ENCODE results near the gene CCDC91.

The CCDC91 gene

DNA sequence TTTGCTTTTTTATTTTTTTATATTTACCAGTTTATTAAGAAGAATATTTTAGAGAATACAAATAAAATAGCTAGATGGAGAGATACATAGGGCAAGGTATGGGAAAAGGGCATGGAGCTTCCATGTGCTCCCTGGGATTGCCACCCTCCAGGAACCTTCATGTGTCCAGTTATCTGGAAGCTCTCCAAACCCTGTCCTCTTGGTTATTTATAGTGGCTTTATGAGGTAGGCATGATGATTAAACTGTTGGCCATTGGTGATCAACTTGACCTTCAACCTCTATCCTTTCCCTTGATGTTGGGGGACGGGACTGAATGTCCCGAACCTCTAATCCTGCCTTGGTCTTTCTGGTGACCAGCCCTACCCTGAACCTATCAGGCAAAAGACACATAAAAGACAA is 156.3 kb downstream of the CCDC91 start:
- Histone ChIP-seq H3K27ac (ENCODE audit: low read length) (no peak overlapping the region), H3K27me3 (ENCODE audit: low read depth, low read length) (no peaks in the 10 kb centered on the region)

GRCh38 chr12:28349196-28349595 is 158.9 kb downstream of the CCDC91 start:
- Histone ChIP-seq H3K4me2 (ENCODE audit: low read length) (no peak overlapping the region), H2AFZ (ENCODE audit: low read depth, low read length) (no peak overlapping the region), H3K4me3 (ENCODE audit: low read length) (no peak overlapping the region), H3K4me1 (ENCODE audit: low read length) (no peaks in the 10 kb centered on the region), H3K27ac (ENCODE audit: low read length) (no peak overlapping the region), H3K36me3 (replicated peaks; ENCODE audit: low read depth, low read length) (peaks cover 11% of the 10 kb centered on the region), H3K79me2 (ENCODE audit: low read length) (no peaks in the 10 kb centered on the region), H3K9me3 (ENCODE audit: insufficient read depth, low read length) (no peaks in the 10 kb centered on the region), H3K27me3 (ENCODE audit: low read depth, low read length) (no peaks in the 10 kb centered on the region), H4K20me1 (ENCODE audit: insufficient read depth, low read length) (no peaks in the 10 kb centered on the region), H3K9ac (ENCODE audit: low read length) (no peak overlapping the region)
- no peak for TF ChIP-seq EZH2phosphoT487 (IDR thresholded peaks at IDR 0.05; ENCODE audit: low read depth)
- TF ChIP-seq, protein P1, sequence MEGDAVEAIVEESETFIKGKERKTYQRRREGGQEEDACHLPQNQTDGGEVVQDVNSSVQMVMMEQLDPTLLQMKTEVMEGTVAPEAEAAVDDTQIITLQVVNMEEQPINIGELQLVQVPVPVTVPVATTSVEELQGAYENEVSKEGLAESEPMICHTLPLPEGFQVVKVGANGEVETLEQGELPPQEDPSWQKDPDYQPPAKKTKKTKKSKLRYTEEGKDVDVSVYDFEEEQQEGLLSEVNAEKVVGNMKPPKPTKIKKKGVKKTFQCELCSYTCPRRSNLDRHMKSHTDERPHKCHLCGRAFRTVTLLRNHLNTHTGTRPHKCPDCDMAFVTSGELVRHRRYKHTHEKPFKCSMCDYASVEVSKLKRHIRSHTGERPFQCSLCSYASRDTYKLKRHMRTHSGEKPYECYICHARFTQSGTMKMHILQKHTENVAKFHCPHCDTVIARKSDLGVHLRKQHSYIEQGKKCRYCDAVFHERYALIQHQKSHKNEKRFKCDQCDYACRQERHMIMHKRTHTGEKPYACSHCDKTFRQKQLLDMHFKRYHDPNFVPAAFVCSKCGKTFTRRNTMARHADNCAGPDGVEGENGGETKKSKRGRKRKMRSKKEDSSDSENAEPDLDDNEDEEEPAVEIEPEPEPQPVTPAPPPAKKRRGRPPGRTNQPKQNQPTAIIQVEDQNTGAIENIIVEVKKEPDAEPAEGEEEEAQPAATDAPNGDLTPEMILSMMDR (IDR thresholded peaks at IDR 0.05; ENCODE audit: low read depth, low read length) = no peak

More for the DNA sequence above, 156.3 kb downstream of the CCDC91 start:
- no peaks in the 10 kb centered on the region for H3K79me2 ChIP-seq (ENCODE audit: low read length)
- no peak overlapping the region for H2AFZ ChIP-seq (ENCODE audit: low read depth, low read length)
- no peak overlapping the region for H3K4me2 ChIP-seq (ENCODE audit: low read length)
- TF ChIP-seq EZH2phosphoT487 (IDR thresholded peaks at IDR 0.05; ENCODE audit: low read depth) = no peak
- TF ChIP-seq, protein P1 (IDR thresholded peaks at IDR 0.05; ENCODE audit: low read depth, low read length) = no peak
- no peaks in the 10 kb centered on the region for H3K9me3 ChIP-seq (ENCODE audit: insufficient read depth, low read length)
- no peaks in the 10 kb centered on the region for H3K4me1 ChIP-seq (ENCODE audit: low read length)
- no peaks in the 10 kb centered on the region for H4K20me1 ChIP-seq (ENCODE audit: insufficient read depth, low read length)
- H3K4me3 ChIP-seq (ENCODE audit: low read length) = no peak overlapping the region
- H3K36me3 ChIP-seq (replicated peaks; ENCODE audit: low read depth, low read length) = peaks cover under 1% of the 10 kb centered on the region
- no peak overlapping the region for H3K9ac ChIP-seq (ENCODE audit: low read length)

DNA sequence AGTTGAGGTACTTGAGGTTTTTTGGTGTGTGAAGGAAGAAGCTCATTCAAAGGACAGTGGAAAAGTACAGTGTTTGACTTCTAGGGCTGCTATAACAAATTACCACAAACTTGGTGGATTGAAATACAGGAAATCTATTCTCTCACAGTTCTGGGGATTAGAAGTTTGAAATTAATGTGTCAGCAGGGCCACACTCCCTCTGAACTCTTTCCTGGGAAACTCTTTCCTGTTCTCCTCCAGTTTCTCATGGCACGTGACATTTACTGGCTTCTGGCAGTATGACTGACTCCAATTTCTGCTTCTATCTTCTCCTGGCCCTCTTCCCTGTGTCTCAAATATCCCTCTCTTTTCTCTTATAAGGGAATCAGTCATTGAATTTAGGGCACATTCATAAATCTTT is 160.2 kb downstream of the CCDC91 start:
- no peaks in the 10 kb centered on the region for H3K79me2 ChIP-seq (ENCODE audit: low read length)
- TF ChIP-seq EZH2phosphoT487 (IDR thresholded peaks at IDR 0.05; ENCODE audit: low read depth) = no peak
- TF ChIP-seq, protein P1 (IDR thresholded peaks at IDR 0.05; ENCODE audit: low read depth, low read length) = no peak
- no peak overlapping the region for H3K27ac ChIP-seq (ENCODE audit: low read length)
- no peak overlapping the region for H2AFZ ChIP-seq (ENCODE audit: low read depth, low read length)
- H3K4me2 ChIP-seq (ENCODE audit: low read length) = no peak overlapping the region
- H3K27me3 ChIP-seq (ENCODE audit: low read depth, low read length) = no peaks in the 10 kb centered on the region
- no peaks in the 10 kb centered on the region for H4K20me1 ChIP-seq (ENCODE audit: insufficient read depth, low read length)
- H3K4me3 ChIP-seq (ENCODE audit: low read length) = no peak overlapping the region
- H3K9ac ChIP-seq (ENCODE audit: low read length) = no peak overlapping the region
- H3K4me1 ChIP-seq (ENCODE audit: low read length) = no peaks in the 10 kb centered on the region
- no peaks in the 10 kb centered on the region for H3K9me3 ChIP-seq (ENCODE audit: insufficient read depth, low read length)
- peaks cover 11% of the 10 kb centered on the region for H3K36me3 ChIP-seq (replicated peaks; ENCODE audit: low read depth, low read length)

DNA sequence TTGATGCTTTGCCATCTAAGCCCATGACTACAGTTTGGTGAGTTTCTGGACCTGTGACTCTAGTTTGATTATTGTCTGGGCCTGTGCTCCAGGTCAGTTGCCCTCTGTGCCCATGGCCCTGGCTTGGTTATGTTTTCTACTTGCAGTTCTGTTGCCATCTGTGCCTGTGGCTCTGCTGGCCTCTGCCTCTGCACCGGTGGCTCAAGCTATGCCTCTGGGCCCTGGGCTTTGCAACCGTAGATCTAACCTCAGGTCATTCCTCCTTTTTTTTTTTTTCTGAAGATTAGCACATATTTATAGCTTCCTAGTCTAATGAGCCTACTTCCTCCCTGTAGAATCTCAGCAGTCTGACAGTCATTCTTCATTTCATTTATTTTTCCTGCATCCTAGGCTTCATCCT is 161.2 kb downstream of the CCDC91 start:
- no peak overlapping the region for H3K9ac ChIP-seq (ENCODE audit: low read length)
- peaks cover 11% of the 10 kb centered on the region for H3K36me3 ChIP-seq (replicated peaks; ENCODE audit: low read depth, low read length)
- no peaks in the 10 kb centered on the region for H3K4me1 ChIP-seq (ENCODE audit: low read length)
- no peak overlapping the region for H3K4me3 ChIP-seq (ENCODE audit: low read length)
- H3K9me3 ChIP-seq (ENCODE audit: insufficient read depth, low read length) = no peaks in the 10 kb centered on the region
- H3K27ac ChIP-seq (ENCODE audit: low read length) = no peak overlapping the region
- no peak overlapping the region for H2AFZ ChIP-seq (ENCODE audit: low read depth, low read length)
- no peaks in the 10 kb centered on the region for H3K79me2 ChIP-seq (ENCODE audit: low read length)
- H3K4me2 ChIP-seq (ENCODE audit: low read length) = no peak overlapping the region
- no peaks in the 10 kb centered on the region for H3K27me3 ChIP-seq (ENCODE audit: low read depth, low read length)
- no peak for TF ChIP-seq EZH2phosphoT487 (IDR thresholded peaks at IDR 0.05; ENCODE audit: low read depth)
- TF ChIP-seq, protein P1 (IDR thresholded peaks at IDR 0.05; ENCODE audit: low read depth, low read length) = no peak
- H4K20me1 ChIP-seq (ENCODE audit: insufficient read depth, low read length) = no peaks in the 10 kb centered on the region
